C1 segment of cervical spinal cord (tissue), 14 donors: ENCODE results near the gene TRMT1.

ENCODE experiments used
- DNase-seq, 14 donors: peaks; one replicate each; lab custom pipeline; 2025; lab: John Stamatoyannopoulos, UW

Gene TRMT1

DNA sequence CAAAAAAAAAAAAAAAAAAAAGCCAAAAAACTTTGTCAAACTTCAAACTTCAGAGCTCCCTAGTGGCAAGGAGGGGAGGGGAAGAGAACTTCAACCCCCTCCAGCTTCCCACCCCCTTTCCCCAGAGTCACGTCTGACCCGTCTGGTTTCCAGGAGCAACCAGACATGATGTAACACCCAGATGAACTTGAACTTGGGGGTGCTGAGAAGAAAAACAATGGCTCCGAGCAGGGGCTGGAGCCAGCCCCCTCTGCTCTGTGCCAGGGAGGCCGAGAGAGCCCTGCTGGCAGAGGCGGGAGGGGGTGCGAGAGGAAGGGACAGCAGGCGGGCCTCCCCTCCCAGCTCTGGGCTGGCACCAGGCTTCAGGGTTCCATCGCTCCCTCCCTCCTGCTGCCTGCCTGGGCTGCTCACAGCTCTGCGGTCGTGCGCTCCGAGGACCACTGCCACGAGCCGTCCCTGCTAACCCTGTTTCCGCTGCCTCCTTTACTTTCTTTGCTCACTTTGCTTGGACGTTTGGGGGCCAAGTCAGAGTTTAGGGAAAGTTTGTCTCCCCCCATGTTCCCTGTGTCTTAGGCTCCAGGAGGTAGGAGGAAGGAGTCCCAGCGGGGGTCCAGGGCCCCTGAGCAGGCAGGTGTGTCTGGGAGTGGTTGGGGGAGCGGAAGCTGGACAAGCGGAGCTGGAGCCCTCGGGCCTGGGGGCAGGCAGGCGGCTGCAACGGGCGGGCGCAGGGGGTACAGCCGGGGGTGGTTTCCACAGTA is 25.0 kb downstream of the TRMT1 start:
- DNase-seq: peak in 11 of 14 donors; percentile 29 to 83 (median 62)

- DNase-seq: no peak
Observed at GRCh38 chr19:13090511-13091231, 25.9 kb downstream of the TRMT1 start.

DNA sequence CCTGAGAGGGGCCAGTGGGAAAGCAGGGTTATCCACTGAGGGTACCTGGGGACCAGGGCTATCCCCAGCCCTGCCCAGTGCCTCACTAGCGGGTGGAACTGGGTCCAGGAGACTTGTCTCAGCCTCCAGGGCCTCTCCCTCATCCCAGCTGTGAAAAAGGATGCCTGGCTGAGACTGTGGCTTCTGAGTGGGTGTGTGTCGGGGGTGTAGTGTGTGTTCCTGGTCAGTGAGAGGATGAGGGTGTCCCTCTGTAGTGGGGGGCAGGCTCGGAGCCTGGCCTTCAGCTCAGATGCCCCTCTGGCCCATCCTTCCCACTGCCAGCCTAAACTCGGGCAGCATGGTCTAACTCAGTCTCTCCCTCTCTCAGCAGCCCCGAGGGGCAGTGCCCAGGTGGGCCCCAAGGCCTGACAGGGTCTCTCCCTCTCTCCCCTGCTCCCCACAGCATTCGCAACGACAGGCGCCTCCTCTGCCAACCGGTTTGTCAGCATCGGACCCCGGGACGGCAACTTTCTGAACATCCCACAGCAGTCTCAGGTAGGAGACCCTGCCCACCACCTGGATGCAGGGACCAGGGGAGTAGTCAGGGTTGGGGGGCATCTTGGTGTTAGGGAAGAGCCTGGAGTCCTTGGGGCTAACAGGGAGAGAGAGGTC is 26.6 kb downstream of the TRMT1 start:
- no peak for DNase-seq

DNA sequence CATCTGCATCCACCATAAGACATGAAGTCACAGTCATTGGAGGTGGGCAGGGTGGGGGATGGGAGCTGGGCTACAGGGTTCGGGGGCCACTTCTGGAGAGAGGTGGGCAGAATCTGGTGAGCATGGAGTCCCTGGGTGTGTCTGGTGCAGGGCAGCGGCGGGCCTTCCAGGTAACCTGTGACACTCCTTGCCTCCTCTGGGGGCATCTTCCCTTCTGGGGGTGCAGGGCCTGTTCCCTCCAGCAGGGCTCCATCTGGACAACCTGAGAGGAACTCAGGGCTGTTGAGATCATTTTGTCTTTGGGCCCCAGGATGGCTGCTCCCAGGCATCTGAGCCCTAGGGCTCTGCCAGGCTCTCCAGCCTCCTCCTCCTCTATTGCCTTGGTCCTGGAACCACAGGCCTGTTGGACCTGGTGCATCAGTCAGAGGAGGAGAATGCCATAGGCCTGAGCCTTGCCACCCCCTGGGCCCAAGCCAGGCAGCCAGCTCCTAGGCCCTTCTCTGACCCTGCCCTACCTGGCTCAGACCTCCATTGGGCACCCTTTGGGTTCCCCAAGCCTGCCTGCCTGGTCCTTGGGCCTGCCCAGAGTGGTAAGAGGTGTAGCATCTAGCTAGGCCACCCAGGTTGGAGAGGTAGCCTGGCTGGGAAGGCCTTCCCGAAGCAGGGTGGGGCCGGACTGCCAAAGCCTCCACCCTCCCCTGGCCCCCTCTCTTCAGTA is 27.2 kb downstream of the TRMT1 start:
- DNase-seq: peak in 1 of 14 donors; percentile 50

GRCh38 chr19:13087795-13088537 is 28.6 kb downstream of the TRMT1 start:
- no peak for DNase-seq

GRCh38 chr19:13087295-13087694 is 29.2 kb downstream of the TRMT1 start:
- DNase-seq: no peak

- peak in 1 of 14 donors; percentile 13 for DNase-seq
Observed at GRCh38 chr19:13086341-13086740, 30.2 kb downstream of the TRMT1 start.

DNA sequence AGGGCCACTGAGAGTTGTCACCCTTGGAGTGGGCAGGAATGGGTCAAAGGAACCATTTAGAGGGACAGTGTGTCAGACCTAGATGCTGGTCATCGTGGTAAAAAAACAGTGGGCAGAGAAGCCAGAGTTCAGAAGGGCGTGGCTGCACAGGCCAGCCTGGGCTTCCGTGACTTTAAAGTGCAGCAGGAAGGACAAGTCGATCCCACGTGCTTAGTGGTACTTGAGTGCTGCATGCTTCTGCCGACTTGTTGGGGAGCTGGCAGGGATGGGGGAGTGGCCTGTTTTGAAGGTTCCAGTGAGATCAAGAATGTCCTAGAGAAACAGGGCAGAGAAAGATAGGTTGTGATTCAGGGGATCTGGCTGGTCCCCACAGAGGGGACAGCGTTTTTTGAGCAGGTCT is 30.9 kb downstream of the TRMT1 start:
- no peak for DNase-seq

DNA sequence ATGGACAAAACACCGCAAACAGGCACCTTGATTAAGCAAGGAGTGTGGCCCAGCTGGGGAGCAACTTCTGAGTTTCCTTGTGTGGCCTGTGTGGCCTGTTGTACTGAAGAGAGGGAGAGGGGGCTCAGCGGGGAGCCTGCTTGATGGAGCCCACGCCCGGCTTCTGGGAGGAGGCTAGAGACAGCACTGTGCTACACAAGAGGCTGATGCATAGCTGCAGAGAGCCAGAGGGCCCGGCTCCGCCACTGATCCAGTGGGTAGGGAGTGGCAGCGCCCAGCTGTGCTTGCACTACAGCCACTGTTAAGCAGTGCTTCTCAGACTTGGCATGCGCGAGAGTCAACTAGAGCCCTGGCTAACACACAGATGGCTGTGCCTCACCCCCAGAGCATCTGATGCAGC is 32.9 kb downstream of the TRMT1 start:
- peak in 2 of 14 donors; percentile 5 to 40 for DNase-seq

GRCh38 chr19:13083008-13083404 is 33.5 kb downstream of the TRMT1 start:
- no peak for DNase-seq

DNA sequence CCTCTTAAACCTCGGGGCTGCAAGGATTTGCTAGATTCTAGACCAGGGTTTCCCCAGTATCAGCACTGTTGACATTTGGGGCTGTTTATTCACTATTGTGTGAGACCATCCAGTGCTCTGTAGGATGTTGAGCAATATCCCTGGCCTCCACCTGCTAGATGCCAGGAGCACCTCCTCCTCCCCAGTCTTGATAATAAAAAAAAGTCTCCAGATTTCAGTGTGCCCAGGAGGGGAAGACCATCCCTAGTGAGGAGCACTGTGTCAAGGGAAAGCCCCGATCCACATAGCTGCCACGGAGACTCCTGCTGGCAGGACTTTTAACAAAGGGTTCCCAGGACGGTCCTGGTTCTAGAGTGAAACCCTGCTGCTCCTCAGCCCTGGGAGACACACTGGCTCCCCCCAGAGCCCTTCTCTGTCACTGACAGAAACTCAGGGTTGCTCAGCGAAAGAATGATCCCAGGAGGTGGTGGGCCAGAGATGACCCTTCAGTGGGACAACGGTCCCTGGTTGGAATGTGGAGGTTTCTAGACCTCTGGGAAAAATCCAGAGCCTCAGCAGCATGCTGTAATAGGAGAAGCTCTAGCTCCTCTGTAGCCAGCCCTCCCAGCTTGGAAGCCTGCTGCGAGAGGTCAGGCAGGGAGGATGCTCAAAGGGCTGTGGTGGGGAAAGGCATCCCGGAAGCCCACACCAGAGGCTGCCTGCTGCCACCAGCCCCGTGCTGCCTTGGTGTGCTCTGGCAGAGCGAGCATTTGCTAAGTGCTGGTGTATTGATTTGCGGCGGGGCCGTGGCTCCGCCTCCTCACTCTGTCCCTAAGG is 34.1 kb downstream of the TRMT1 start:
- DNase-seq: peak in 4 of 14 donors; percentile 22 to 55 (median 48)

- DNase-seq: peak in 1 of 14 donors; percentile 52
Observed at GRCh38 chr19:13079542-13079986, 37.0 kb downstream of the TRMT1 start.

DNA sequence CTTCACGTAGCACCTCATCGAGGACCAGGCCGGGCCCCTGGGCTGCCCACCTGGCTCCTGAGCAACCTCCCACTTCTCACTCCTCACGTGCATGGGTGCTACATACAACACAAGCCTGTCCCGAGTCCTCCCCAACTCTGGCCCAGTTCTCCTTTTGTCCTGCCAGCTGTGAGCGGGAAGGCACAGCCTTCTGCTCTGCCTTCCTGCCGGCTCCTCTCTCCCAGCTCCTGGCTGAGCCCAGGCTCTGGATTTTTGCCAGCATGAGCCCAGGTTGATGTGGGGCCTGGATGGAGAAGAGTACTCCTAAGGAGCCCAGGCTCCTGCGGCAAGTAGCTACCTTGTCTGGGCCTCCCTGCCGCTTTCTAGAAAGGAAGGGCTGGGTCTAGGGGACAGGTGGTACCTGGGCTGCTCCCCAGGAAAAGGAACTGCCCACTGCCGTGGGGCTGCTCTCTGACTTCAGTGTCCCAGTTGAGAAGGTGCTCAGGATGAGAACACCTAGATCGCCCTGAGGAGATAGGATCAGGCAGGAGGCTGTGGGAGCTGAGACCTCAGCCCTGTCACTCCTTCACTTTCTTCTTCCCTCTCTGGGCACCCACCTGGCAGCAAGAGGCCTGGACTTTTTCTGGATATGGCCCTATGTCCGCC is 37.5 kb downstream of the TRMT1 start:
- peak in 2 of 14 donors; percentile 52 to 66 for DNase-seq

DNA sequence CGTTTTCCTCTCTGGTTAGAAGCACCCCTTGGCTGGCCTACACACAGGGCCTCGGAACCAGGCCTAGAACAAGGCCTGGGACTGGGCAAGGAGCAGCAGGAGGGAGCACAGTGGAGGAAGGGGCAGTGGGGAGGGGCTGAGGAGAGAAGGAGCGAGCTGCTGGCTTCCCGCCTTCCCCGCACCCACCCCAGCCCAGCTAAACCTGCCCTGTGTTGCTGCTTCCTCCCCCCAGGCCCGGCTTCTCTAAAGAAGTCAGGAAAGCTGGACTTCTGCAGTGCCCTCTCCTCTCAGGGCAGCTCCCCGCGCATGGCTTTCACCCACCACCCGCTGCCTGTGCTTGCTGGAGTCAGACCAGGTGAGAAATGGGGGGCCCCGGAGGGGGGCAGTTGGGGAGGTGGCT is 38.2 kb downstream of the TRMT1 start:
- no peak for DNase-seq

- DNase-seq: peak in 2 of 14 donors; percentile 32 to 53
Observed at GRCh38 chr19:13077240-13077639, 39.3 kb downstream of the TRMT1 start.

- peak in 5 of 14 donors; percentile 29 to 59 (median 47) for DNase-seq
Observed at GRCh38 chr19:13076787-13077186, 39.8 kb downstream of the TRMT1 start.

- peak in 1 of 14 donors; percentile 28 for DNase-seq
Observed at GRCh38 chr19:13076320-13076719, 40.2 kb downstream of the TRMT1 start.

- DNase-seq: no peak
Observed at GRCh38 chr19:13074378-13074777, 42.2 kb downstream of the TRMT1 start.

DNA sequence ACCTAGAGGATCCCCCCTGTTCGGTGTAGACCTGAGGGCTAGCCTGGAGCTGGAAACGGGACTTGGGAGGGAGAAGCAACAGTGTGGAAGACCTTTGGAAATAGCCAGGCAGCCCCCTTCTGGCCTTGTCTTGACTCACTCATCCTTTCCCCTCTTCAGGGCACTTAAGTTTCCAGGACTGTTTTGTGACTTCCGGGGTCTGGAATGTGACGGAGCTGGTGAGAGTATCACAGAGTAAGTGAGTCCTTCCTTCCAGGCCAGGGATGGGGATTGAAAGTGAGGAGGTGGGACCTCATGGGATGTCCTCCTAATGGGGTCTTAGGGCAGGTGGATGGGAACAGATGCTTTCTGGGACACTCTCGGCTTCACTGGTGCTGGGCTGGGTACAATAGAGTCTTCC is 43.3 kb downstream of the TRMT1 start:
- DNase-seq: no peak
